Kidney (tissue), 14 donors: ENCODE results near the gene PPP1R10. TPM values are rescaled to one million over a fixed set of nuclear protein-coding genes. Genes with fewer than 3 reads are reported as not detected.

Source experiments
- DNase-seq, 5 donors: peaks; one replicate each; pipeline ENCODE4 v3.0.0-alpha.2; 2013 to 2020
- FAIRE-seq: peaks from 2 replicates; lab custom pipeline; 2012; peaks lifted over from hg19 to GRCh38; lab: Jason Lieb, UNC
- H3K27ac ChIP-seq, 2 donors: one replicate each; pipeline ENCODE4 v1.7.0; 2013; ENCODE audit warnings: low read depth in 2 of 2, low read length in 2 of 2, inconsistent platforms in 1 of 2
- H3K27me3 ChIP-seq: one replicate; pipeline ENCODE4 v1.7.1; 2013; ENCODE audit warnings: low read length, inconsistent platforms; ENCODE audit not compliant: control insufficient read depth, insufficient read depth
- H3K36me3 ChIP-seq, 3 donors: one replicate each; pipeline versions ENCODE4 v1.7.0 to v1.7.1; 2013; ENCODE audit warnings: low read length in 3 of 3, control low read depth in 1 of 3, inconsistent platforms in 1 of 3; ENCODE audit not compliant: insufficient read depth in 3 of 3, control insufficient read depth in 2 of 3
- H3K4me1 ChIP-seq, 3 donors: one replicate each; pipeline versions ENCODE4 v1.7.0 to v1.7.1; 2013; ENCODE audit warnings: low read length in 3 of 3, inconsistent platforms in 1 of 3, low read depth in 1 of 3; ENCODE audit not compliant: control insufficient read depth in 2 of 3, insufficient read depth in 2 of 3
- H3K4me3 ChIP-seq, 3 donors: one replicate each; pipeline versions ENCODE4 v1.7.0 to v1.8.1; 2013; ENCODE audit warnings: low read length in 3 of 3, control low read depth in 1 of 3, inconsistent platforms in 1 of 3
- H3K9ac ChIP-seq, 3 donors: one replicate each; pipeline versions ENCODE4 v1.7.0 to v1.7.1; 2013; ENCODE audit warnings: low read length in 3 of 3, control low read depth in 1 of 3, inconsistent platforms in 1 of 3
- H3K9me3 ChIP-seq, 3 donors: one replicate each; pipeline versions ENCODE4 v1.7.0 to v1.7.1; 2013; ENCODE audit warnings: low read length in 3 of 3, control low read depth in 1 of 3, inconsistent platforms in 1 of 3; ENCODE audit not compliant: control insufficient read depth in 2 of 3, insufficient read depth in 1 of 3
- CTCF ChIP-seq: IDR thresholded peaks from 3 replicates; pipeline ENCODE4 v1.5.1; 2012; ENCODE audit warnings: mild to moderate bottlenecking, moderate library complexity, borderline replicate concordance; ENCODE audit not compliant: insufficient read depth; ENCODE audit errors: extremely low read depth
- intact Hi-C: fragments of 100-400 bp; cut with DNase I; formaldehyde crosslinking; loops from one replicate; pipeline ENCODE4 v1.11.1; 2022
- polyA plus RNA-seq: library from polyadenylated mRNA; stranded (reverse); fragments of 350-450 nt; fragmentation: Illumina TruSeq; extraction: RNeasy Lipid Tissue Mini Kit (QIAGEN cat#74804); gene quantifications from one replicate; pipeline ENCODE4 v1.2.3, GENCODE V29; 2014; ENCODE audit warnings: low read depth, low replicate concordance; ENCODE audit not compliant: insufficient read depth
- total RNA-seq: library from RNA; stranded (reverse); fragmentation: NEBNext Ultra II Directional; extraction: Animal tissue kit (Norgen Biotek cat#: 25700); gene quantifications from one replicate; pipeline ENCODE4 v1.2.1, GENCODE V29; 2021
- donor health status: control.
- donor health status: control.
- donor health status: control.
- donor health status: control.
- donor health status: control.
- donor health status: DM: yes; HTN: yes; CAD: no.
- donor health status: Normal renal cell carcinoma (clear cell type).

The PPP1R10 gene
- total and polyA plus RNA-seq, 2 donors from 2014 or later: 19.7 to 65.0 TPM

GRCh38 chr6:30615219-30615957 is 1.7 kb downstream of the PPP1R10 start:
- H3K9me3 ChIP-seq: no peaks in the 10 kb centered on the region
- peaks cover 6 to 44% (median 34%) of the 10 kb centered on the region in 3 donors for H3K4me1 ChIP-seq
- TF ChIP-seq CTCF: no peak
- FAIRE-seq: no peak
- H3K4me3 ChIP-seq: peak overlapping the region; percentile 91 to 99 (median 95)
- H3K9ac ChIP-seq: peak overlapping the region; percentile 95 to 100 (median 96)
- H3K27me3 ChIP-seq: no peaks in the 10 kb centered on the region
- peaks cover 5 to 17% (median 7%) of the 10 kb centered on the region in 3 donors for H3K36me3 ChIP-seq
- H3K27ac ChIP-seq: peak overlapping the region; percentile 94 to 99
- intact Hi-C loops: no loop called here
- DNase-seq: peak in 4 of 5 donors; percentile 72 to 94 (median 86)

GRCh38 chr6:30614843-30615218 is 2.2 kb downstream of the PPP1R10 start:
- peaks cover 6 to 44% (median 34%) of the 10 kb centered on the region in 3 donors for H3K4me1 ChIP-seq
- H3K27me3 ChIP-seq: no peaks in the 10 kb centered on the region
- H3K36me3 ChIP-seq: peaks cover 5 to 17% (median 7%) of the 10 kb centered on the region in 3 donors
- H3K4me3 ChIP-seq: peak overlapping the region; percentile 91 to 99 (median 95)
- no peak for TF ChIP-seq CTCF
- FAIRE-seq: peak; percentile 92
- H3K9me3 ChIP-seq: no peaks in the 10 kb centered on the region
- intact Hi-C loops: no loop called here
- peak overlapping the region; percentile 95 to 100 (median 96) for H3K9ac ChIP-seq
- peak; percentile 89 to 100 (median 95) for DNase-seq
- H3K27ac ChIP-seq: peak overlapping the region; percentile 94 to 99

- FAIRE-seq: no peak
- intact Hi-C loops: no loop called here
Observed at GRCh38 chr6:30614044-30614842, 2.8 kb downstream of the PPP1R10 start.

More at GRCh38 chr6:30614044-30614842, 2.8 kb downstream of the PPP1R10 start:
- Histone ChIP-seq H3K9ac (peak overlapping the region; percentile 90 to 96 (median 93)), H3K36me3 (peaks cover 2 to 17% (median 9%) of the 10 kb centered on the region in 3 donors), H3K9me3 (no peaks in the 10 kb centered on the region), H3K27me3 (no peaks in the 10 kb centered on the region), H3K4me1 (peaks cover 6 to 44% (median 33%) of the 10 kb centered on the region in 3 donors), H3K27ac (peak overlapping the region; percentile 77 to 83), H3K4me3 (peak overlapping the region; percentile 91 to 99 (median 95))
- no peak for DNase-seq
- TF ChIP-seq CTCF: no peak
